ENCODE data around the gene HOXA3. TPM values are rescaled to one million over a fixed set of nuclear protein-coding genes. Genes with fewer than 3 reads are reported as not detected.

Gene HOXA3
- total RNA-seq, 1 donor from 2014 or later, result 209 TPM

- peaks cover 16% of the 10 kb centered on the region for H3K36me3 Mint-ChIP-seq
- H3K4me3 Mint-ChIP-seq, result peak overlapping the region; percentile 98
- TF ChIP-seq, protein P1, sequence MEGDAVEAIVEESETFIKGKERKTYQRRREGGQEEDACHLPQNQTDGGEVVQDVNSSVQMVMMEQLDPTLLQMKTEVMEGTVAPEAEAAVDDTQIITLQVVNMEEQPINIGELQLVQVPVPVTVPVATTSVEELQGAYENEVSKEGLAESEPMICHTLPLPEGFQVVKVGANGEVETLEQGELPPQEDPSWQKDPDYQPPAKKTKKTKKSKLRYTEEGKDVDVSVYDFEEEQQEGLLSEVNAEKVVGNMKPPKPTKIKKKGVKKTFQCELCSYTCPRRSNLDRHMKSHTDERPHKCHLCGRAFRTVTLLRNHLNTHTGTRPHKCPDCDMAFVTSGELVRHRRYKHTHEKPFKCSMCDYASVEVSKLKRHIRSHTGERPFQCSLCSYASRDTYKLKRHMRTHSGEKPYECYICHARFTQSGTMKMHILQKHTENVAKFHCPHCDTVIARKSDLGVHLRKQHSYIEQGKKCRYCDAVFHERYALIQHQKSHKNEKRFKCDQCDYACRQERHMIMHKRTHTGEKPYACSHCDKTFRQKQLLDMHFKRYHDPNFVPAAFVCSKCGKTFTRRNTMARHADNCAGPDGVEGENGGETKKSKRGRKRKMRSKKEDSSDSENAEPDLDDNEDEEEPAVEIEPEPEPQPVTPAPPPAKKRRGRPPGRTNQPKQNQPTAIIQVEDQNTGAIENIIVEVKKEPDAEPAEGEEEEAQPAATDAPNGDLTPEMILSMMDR (IDR thresholded peaks at IDR 0.05; ENCODE audit: unreplicated experiment), result no peak
- no peaks in the 10 kb centered on the region for H3K27me3 Mint-ChIP-seq (ENCODE audit: low read depth)
- no peaks in the 10 kb centered on the region for H3K9me3 Mint-ChIP-seq
- H3K4me1 Mint-ChIP-seq, result peaks cover 65% of the 10 kb centered on the region
- peak in 1 of 2 experiments; percentile 74 for DNase-seq (ENCODE audit: low spot score in 2 of 2, unreplicated experiment in 2 of 2)
- H3K27ac Mint-ChIP-seq, result peak overlapping the region; percentile 100
These were observed 53.6 kb downstream of the HOXA3 start for GRCh38 chr7:27098578-27099451.

GRCh38 chr7:27097686-27098577, 54.5 kb downstream of the HOXA3 start:
- Mint-ChIP-seq H3K4me1 (peaks cover 65% of the 10 kb centered on the region), H3K36me3 (peaks cover 16% of the 10 kb centered on the region), H3K9me3 (no peaks in the 10 kb centered on the region), H3K27me3 (ENCODE audit: low read depth) (no peaks in the 10 kb centered on the region), H3K27ac (peak overlapping the region; percentile 100), H3K4me3 (peak overlapping the region; percentile 98)
- TF ChIP-seq, protein P1 (IDR thresholded peaks at IDR 0.05; ENCODE audit: unreplicated experiment), result no peak
- DNase-seq (ENCODE audit: low spot score in 2 of 2, unreplicated experiment in 2 of 2), result no peak

DNA sequence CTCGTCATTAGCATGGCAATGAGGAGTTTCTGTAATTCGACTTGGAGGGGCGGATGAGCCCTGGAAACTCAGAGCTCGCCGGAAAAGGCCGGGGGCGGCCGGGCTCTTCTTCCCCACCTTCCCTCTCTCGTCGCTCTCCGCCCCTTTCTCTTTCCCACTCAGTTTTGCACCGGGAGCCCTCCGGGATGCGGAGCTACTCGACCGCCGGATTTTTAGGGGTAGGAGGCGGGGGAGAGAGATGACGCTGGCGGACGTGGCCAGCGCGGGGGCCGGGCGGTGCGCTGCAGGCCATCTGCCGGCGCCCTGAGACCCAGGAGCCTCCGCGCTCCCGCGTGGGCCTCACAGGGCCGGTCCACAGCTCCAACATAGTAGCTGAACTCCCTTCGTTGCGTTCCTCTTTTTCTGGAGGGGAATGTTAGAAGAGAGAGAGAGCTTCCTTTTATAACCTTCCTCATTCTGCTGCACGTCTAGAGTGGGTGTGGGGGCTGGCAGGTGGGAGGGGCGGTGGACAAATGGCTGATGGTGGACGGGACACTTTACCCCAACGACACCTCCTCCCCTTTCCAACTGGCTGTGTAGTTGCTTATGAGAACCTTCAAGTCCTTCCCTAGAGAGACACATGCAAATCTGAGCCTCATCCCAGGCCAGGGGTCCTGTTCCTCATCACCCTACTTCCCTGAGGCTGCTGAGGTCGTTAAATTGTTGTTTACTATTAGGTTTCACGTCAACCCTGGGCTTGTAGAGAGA, 55.4 kb downstream of the HOXA3 start:
- H3K4me1 Mint-ChIP-seq, result peaks cover 67% of the 10 kb centered on the region
- peaks cover 16% of the 10 kb centered on the region for H3K36me3 Mint-ChIP-seq
- TF ChIP-seq, protein P1 (IDR thresholded peaks at IDR 0.05; ENCODE audit: unreplicated experiment), result no peak
- no peaks in the 10 kb centered on the region for H3K9me3 Mint-ChIP-seq
- peak overlapping the region; percentile 98 for H3K4me3 Mint-ChIP-seq
- DNase-seq (ENCODE audit: low spot score in 2 of 2, unreplicated experiment in 2 of 2), result no peak
- peak overlapping the region; percentile 100 for H3K27ac Mint-ChIP-seq
- no peaks in the 10 kb centered on the region for H3K27me3 Mint-ChIP-seq (ENCODE audit: low read depth)

- Mint-ChIP-seq H3K9me3 (no peaks in the 10 kb centered on the region), H3K27ac (peak within 1 kb of the TSS; percentile 100), H3K27me3 (ENCODE audit: low read depth) (no peaks in the 10 kb centered on the region), H3K4me3 (peak within 1 kb of the TSS; percentile 98), H3K4me1 (peaks cover 68% of the 10 kb centered on the region), H3K36me3 (peaks cover 16% of the 10 kb centered on the region)
- DNase-seq (ENCODE audit: low spot score in 2 of 2, unreplicated experiment in 2 of 2), result peak; percentile 87 to 93
- TF ChIP-seq, protein P1 (IDR thresholded peaks at IDR 0.05; ENCODE audit: unreplicated experiment), result no peak
These were observed 56.3 kb downstream of the HOXA3 start, which contains the start of gene HOXA1 for GRCh38 chr7:27095897-27096767. HOXA1 (minus strand) TSS chr7:27096000; CDS start chr7:27095912, 88 bp downstream.

Measured in mesothelial cell of epicardium (in vitro differentiated cells).